Measurements from ENCODE around the gene ARPC2.

ARPC2 gene

GRCh38 chr2:218249691-218250090, 32.7 kb downstream of the ARPC2 start:
- no peak for DNase-seq (ENCODE audit: low read depth)
- H3K4me3 ChIP-seq (ENCODE audit: low read depth, low read length), result no peak overlapping the region
- TF ChIP-seq CTCF (conservative IDR thresholded peaks at IDR 0.05; ENCODE audit: low read depth, low read length), result no peak

- H3K4me3 ChIP-seq (ENCODE audit: low read depth, low read length), result no peak overlapping the region
- no peak for DNase-seq (ENCODE audit: low read depth)
- TF ChIP-seq CTCF (conservative IDR thresholded peaks at IDR 0.05; ENCODE audit: low read depth, low read length), result no peak
Measured at GRCh38 chr2:218252509-218253231, 35.7 kb downstream of the ARPC2 start.

- no peak for TF ChIP-seq CTCF (conservative IDR thresholded peaks at IDR 0.05; ENCODE audit: low read depth, low read length)
- no peak overlapping the region for H3K4me3 ChIP-seq (ENCODE audit: low read depth, low read length)
- no peak for DNase-seq (ENCODE audit: low read depth)
Measured at GRCh38 chr2:218253232-218253625, 36.2 kb downstream of the ARPC2 start.

GRCh38 chr2:218255446-218255845, 38.5 kb downstream of the ARPC2 start:
- DNase-seq (ENCODE audit: low read depth), result peak; percentile 59
- no peak overlapping the region for H3K4me3 ChIP-seq (ENCODE audit: low read depth, low read length)
- TF ChIP-seq CTCF (conservative IDR thresholded peaks at IDR 0.05; ENCODE audit: low read depth, low read length), result no peak

GRCh38 chr2:218256612-218257350, 39.8 kb downstream of the ARPC2 start:
- DNase-seq (ENCODE audit: low read depth), result no peak
- no peak overlapping the region for H3K4me3 ChIP-seq (ENCODE audit: low read depth, low read length)
- TF ChIP-seq CTCF (conservative IDR thresholded peaks at IDR 0.05; ENCODE audit: low read depth, low read length), result no peak

- peak; percentile 46 for DNase-seq (ENCODE audit: low read depth)
- peak; percentile 77 for TF ChIP-seq CTCF (conservative IDR thresholded peaks at IDR 0.05; ENCODE audit: low read depth, low read length)
- no peak overlapping the region for H3K4me3 ChIP-seq (ENCODE audit: low read depth, low read length)
Measured at GRCh38 chr2:218257390-218257981, 40.5 kb downstream of the ARPC2 start.
